Raji (cell line): ENCODE measurements around the gene ZC3H8.

Source experiments
- POLR2A ChIP-seq: IDR thresholded peaks from 2 replicates; pipeline ENCODE4 v1.6.1; 2011; ENCODE audit warnings: low read depth, low read length, control low read depth; ENCODE audit not compliant: insufficient read depth

Gene ZC3H8

GRCh38 chr2:112184121-112184520 is 70.7 kb downstream of the ZC3H8 start:
- TF ChIP-seq POLR2A: no peak

GRCh38 chr2:112183327-112184025 is 71.4 kb downstream of the ZC3H8 start:
- no peak for TF ChIP-seq POLR2A

GRCh38 chr2:112182581-112183034 is 72.2 kb downstream of the ZC3H8 start:
- TF ChIP-seq POLR2A: no peak

- no peak for TF ChIP-seq POLR2A
Observed at GRCh38 chr2:112181571-112182290, 73.1 kb downstream of the ZC3H8 start.

- TF ChIP-seq POLR2A: no peak
Observed at GRCh38 chr2:112175958-112176573, 78.8 kb downstream of the ZC3H8 start.

DNA sequence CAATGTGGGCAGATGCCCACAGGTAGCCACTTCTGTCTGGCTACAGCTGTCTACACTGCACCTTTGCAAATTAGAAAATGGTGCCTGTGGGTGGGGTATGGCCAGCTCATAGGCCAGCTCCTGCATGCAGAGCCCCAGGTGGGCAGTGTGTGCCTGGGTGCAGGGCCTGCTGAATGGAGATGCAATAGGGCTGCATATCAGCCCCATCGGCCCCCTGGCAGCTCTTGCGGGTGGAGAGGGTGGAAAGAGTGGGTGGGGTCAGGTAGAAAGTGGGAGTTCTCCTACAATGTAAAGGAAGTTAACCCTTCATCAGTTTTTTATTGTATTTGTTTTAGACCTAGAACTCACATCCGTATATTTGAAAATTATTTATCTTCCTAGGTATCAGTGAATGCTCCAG is 79.5 kb downstream of the ZC3H8 start:
- no peak for TF ChIP-seq POLR2A

DNA sequence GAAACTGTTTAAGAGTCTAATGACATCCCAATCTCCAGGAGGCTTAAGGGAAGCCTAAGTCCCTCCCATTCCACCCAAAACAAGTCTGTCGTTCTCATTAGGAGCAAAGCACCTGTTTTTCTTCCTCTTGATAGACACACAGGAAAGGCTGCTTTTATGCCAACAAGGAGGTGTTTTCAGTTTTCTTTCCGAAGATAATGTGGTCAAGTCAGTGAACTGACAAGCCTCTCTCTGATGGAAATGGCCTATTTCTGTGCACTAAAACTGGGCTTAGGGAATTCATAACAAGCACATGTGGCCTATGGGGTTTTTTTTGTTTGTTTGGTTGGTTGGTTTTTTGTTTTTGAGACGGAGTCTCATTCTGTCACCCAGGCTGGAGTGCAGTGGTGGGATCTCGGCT is 80.5 kb downstream of the ZC3H8 start:
- no peak for TF ChIP-seq POLR2A

DNA sequence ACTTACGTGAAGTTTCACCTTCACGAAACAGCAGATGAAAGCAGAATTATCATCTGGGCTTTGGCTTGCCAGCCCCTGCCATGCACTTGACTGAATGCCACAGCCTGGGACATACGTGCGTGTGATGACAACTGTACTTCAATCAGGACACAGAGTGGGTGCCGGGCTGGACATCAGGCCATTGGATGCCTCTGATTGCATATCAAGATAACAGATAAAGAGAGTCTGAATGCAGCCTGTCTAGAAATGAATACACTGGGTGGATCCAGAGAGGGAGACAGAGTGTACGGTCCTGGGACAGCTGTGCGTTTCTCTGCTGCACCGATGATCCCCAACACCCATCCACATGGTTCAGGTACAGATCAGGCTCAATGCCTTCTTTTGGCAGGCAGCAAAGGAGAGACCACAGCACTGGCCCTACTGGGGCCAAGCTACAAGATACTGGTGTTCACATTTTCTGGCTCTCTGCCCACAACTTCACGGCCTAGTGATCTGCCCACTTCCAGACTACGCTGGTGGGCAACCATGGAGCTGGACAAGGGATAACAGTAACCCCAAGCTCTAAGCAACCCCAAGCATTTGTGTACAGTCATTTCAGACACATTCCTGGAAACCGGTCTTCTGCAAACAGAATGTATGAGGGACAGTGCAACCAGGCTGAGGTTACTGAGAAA is 81.1 kb downstream of the ZC3H8 start:
- TF ChIP-seq POLR2A: no peak

DNA sequence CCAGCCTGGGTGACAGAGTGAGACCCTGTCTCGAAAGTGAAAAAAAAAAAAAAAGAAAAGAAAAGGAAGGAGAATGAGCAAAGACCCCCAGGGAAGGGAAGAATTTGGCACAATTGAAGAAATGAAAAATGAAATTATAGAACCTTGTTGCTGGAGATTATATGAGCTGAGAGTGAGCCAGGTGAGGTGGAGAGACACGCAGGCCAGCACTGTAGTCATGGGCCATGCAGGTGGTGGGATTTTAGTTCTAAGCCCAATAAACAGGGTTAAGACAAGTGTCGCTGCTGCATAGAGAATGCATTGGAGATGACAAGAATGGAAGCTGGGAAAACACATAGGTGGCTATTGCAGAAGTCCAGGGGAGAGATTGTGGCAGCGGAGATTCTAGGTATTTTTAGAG is 84.3 kb downstream of the ZC3H8 start:
- no peak for TF ChIP-seq POLR2A

GRCh38 chr2:112168422-112169124 is 86.3 kb downstream of the ZC3H8 start:
- no peak for TF ChIP-seq POLR2A

DNA sequence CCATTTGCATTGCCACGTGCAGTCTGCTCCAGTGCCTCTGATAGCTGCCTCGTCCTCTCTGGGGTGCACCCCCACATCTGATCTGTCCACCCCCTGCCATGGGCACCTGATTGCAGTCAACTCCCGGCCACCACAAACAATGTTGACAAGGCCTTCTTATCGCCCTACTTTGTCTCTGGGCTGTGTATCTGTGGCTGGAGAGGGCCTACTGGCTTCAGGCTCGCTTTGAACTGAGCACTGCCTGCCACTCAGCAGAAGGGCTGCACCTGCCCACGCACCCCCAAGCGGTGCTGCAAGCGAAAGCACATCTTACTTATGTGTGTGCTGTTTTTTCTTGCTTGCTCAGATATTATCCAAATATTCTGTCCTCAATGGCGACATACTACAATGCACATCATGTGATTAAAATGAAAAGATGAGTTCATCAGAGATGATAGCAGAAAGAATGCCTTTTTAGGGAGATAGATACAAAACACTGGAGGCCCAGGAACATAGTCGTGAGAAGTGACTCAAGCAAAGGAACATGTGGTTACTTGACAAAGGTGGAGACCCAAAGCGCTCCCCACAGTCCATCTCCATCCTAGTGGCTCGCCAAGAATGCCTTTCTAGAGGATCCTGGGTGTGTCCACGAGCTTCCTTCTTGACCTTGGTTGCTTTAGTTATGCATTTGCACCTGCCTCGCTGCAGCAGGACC is 87.9 kb downstream of the ZC3H8 start:
- no peak for TF ChIP-seq POLR2A

DNA sequence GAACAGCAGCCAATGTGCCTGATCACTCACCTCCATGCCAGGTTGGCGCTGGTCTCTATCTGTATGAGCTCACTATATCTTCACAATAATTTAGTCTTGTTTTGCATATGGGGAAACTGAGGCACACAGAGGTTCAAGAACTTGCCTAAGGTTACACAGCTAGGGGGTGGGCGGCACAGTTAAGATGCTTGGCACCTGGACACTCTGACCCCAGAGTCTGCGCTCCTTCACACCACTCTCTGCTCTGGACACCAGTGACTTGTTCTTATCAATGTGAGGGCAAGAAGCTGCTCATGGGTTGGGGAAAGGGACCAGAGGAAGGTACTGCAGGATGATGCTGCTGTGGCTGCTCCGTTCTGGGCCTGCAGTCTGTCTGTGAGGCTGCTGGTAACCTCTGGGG is 89.5 kb downstream of the ZC3H8 start:
- TF ChIP-seq POLR2A: no peak

- no peak for TF ChIP-seq POLR2A
Observed at GRCh38 chr2:112164876-112165275, 90.0 kb downstream of the ZC3H8 start.

DNA sequence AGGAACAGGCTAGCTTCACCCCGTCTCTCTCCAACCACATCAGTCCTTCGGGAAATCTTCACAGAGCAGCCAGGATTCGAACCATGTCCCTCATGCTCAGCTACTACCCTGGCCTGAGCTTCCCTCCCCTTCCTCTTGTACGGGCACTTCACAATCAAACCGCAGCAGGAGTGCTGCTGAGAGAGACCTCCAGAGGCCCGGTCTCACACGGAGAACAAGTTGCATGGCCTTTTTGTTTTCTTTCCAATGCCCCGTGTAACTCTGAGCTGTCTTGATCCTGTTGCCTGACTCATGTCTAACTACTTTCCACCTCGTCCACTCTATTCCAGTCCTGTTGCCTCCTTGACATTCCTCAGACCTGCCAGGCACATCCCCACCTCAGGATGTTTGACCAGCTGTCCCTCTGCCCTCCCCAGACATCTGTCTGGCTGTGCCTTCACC is 91.3 kb downstream of the ZC3H8 start:
- TF ChIP-seq POLR2A: no peak

- TF ChIP-seq POLR2A: no peak
Observed at GRCh38 chr2:112162956-112163355, 91.9 kb downstream of the ZC3H8 start.

DNA sequence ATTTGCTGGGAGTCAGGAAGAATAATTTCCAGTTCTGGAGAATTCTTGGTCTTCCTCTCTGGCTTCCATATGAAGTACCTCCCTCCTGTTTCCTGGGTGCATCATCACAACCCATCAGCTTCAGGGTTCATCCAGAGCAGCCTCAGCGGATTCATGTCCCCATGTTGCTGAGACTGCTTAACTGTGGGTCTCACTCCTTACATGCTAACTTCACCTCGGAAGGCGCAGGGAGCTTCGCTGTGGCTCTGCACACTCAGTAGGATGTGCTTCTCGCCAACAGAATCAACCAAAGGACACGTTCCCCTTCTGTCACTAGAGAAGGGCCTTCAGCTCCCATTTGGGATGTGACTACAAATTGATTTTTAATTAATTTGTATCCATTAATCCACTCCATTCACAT is 92.5 kb downstream of the ZC3H8 start:
- no peak for TF ChIP-seq POLR2A
